ENCODE data around the gene DPYD.

Gene DPYD

DNA sequence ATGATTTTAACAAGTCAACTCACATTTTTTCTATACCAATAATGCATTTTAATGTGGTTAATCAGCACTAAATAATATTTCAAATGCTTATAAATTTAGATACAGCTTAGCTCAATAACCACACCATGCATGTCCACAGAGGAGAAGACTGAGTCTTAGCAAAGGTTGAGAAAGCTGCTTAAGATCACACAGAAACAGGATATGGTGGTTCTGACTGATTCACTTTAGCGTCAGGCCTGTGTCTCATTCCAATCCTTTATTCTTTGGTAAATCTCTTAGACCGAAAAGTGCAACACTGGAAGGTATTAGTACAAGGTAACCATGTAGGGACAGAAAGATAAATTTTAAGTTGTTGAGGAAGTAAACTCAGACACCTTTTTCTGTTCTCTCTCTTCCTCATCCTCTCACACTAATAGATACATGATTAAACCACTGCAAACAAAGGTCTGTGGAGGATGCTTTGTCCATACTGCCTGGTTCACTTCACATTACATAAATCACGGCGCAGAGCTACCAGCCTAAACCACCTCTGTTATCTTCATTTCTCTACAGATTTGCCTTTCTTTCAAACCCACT, 139.0 kb downstream of the DPYD start:
- TF ChIP-seq, protein P1, sequence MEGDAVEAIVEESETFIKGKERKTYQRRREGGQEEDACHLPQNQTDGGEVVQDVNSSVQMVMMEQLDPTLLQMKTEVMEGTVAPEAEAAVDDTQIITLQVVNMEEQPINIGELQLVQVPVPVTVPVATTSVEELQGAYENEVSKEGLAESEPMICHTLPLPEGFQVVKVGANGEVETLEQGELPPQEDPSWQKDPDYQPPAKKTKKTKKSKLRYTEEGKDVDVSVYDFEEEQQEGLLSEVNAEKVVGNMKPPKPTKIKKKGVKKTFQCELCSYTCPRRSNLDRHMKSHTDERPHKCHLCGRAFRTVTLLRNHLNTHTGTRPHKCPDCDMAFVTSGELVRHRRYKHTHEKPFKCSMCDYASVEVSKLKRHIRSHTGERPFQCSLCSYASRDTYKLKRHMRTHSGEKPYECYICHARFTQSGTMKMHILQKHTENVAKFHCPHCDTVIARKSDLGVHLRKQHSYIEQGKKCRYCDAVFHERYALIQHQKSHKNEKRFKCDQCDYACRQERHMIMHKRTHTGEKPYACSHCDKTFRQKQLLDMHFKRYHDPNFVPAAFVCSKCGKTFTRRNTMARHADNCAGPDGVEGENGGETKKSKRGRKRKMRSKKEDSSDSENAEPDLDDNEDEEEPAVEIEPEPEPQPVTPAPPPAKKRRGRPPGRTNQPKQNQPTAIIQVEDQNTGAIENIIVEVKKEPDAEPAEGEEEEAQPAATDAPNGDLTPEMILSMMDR (IDR thresholded peaks at IDR 0.05; ENCODE audit: borderline replicate concordance, insufficient read depth, low read depth, low read length), result no peak

GRCh38 chr1:97780884-97781283, 139.9 kb downstream of the DPYD start:
- TF ChIP-seq, protein P1 (IDR thresholded peaks at IDR 0.05; ENCODE audit: borderline replicate concordance, insufficient read depth, low read depth, low read length), result no peak
- H3K4me3 ChIP-seq (ENCODE audit: low read depth, low read length), result no peak overlapping the region

More for the DNA sequence above, 139.0 kb downstream of the DPYD start:
- no peak overlapping the region for H3K4me3 ChIP-seq (ENCODE audit: low read depth, low read length)

- no peak overlapping the region for H3K4me3 ChIP-seq (ENCODE audit: low read depth, low read length)
- TF ChIP-seq, protein P1 (IDR thresholded peaks at IDR 0.05; ENCODE audit: borderline replicate concordance, insufficient read depth, low read depth, low read length), result no peak
These were observed 142.1 kb downstream of the DPYD start for GRCh38 chr1:97778718-97779117.

DNA sequence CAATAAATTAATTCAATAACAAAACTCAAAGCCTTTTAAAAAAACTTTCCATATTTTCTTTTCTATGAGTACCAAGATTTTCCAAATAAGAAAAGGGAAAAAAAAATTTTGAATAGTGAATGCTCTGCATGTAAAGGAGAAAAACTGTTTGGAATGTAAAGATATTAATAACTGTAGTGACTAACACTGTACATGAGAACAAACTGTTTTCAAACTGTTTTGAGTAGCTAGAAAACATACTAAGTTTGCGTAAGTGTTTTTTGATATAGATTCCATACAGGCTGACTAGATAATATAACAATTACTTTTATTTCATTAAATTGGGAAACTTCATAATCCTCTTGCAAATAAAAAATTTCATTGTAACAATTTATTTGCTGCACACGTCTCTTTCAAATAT, 150.5 kb downstream of the DPYD start:
- TF ChIP-seq, protein P1 (IDR thresholded peaks at IDR 0.05; ENCODE audit: borderline replicate concordance, insufficient read depth, low read depth, low read length), result no peak
- H3K4me3 ChIP-seq (ENCODE audit: low read depth, low read length), result no peak overlapping the region

- no peak overlapping the region for H3K4me3 ChIP-seq (ENCODE audit: low read depth, low read length)
- TF ChIP-seq, protein P1 (IDR thresholded peaks at IDR 0.05; ENCODE audit: borderline replicate concordance, insufficient read depth, low read depth, low read length), result no peak
These were observed 153.5 kb downstream of the DPYD start for GRCh38 chr1:97767381-97767780.

DNA sequence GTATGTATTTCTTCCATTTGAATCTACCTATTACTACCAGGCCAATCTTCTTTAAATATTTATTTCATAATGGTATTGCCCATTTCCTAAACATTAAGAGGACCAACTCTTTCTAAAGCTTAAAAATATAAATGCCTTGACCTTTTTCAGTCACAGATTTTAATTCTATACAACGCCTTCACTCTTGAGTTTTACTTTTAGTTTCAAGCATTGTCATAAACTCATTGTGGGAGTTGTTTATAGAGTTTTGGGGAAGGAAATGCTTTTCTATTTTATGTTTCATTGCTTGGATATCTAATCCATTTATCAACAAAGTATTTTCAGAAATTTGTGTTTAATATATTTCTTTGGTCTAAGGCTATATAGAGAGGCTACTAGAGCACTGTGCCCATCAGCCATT, 155.8 kb downstream of the DPYD start:
- no peak overlapping the region for H3K4me3 ChIP-seq (ENCODE audit: low read depth, low read length)
- TF ChIP-seq, protein P1 (IDR thresholded peaks at IDR 0.05; ENCODE audit: borderline replicate concordance, insufficient read depth, low read depth, low read length), result no peak

GRCh38 chr1:97761637-97762036, 159.2 kb downstream of the DPYD start:
- TF ChIP-seq, protein P1 (IDR thresholded peaks at IDR 0.05; ENCODE audit: borderline replicate concordance, insufficient read depth, low read depth, low read length), result no peak
- H3K4me3 ChIP-seq (ENCODE audit: low read depth, low read length), result no peak overlapping the region
